NCI-H2107 treated with DMSO at 0.1 percent for 48 hours (cell line): ENCODE measurements around the gene SLC35E1.

Experiments
- DNase-seq: peaks from one replicate; lab custom pipeline; 2025; ENCODE audit not compliant: unreplicated experiment; lab: John Stamatoyannopoulos, UW

SLC35E1 gene

DNA sequence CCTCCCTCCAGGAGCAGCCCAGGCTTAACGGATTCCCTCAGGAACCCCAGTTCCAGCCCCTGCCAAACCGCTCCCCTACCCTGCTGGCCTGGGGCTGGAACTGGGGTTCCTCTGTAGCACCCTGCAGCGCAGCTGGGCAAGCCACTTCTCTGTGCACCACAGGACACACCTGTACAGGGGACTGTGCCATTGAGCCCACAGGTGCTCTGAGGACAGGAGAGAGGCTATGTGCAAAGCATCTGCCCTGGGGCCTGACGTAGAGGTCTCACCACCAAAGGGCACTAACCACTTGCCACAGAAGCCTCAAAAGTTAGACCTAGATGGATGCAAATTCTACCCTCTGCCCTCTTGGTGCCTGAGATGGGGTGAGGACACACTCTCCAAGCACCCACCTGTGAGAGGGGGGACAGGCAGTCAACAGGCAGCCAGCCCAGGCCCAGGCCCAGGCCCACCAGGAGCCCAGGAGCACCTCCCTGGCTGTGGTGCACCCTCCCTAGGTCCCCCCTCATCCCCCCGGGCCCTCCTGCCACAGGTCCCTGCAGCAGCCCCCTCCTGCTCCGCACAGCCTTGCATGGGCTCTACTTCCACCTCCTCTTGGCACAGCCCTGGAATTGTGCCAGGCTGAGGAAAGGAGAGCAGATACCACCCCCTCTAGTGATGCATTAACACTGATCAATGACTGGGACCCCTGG lies 27.6 kb upstream of the SLC35E1 start:
- no peak for DNase-seq

DNA sequence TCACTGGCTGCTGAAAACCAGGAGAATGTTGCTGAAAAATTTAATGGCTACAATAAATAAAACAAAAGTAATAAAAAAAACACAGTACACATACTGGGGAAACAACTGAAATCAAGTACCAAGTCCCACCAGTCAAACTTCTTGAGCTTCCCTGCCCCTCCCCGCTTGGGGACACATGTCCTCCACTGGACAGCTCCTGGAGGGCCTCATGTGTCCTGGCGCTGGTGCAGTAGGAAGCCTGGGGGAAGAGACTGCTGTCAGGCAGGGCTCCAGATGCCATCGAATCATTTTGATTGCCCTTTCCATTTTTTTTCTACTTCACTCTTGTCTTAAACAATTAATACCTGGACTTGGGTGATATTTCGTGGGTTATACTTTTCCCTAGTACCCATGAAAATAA lies 26.6 kb upstream of the SLC35E1 start:
- DNase-seq, result no peak

DNA sequence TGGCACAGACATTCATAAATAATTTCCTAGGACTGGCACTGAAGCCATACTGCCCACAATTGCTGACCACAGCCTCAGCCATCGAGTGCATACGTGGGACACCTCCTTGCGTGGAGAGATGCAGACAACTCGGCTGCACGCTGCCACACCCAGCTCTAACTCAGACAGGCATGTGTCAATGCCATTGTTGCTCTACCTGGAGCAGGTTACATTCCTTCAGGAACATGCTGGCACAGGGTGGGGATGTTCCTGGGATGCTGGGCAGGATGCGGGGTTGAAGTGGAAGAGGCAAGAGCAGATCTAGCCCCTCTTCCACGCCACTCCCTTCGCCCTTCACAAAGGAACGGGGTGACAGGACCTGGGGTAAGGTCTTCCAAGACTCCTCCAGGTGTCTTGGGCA lies 24.2 kb upstream of the SLC35E1 start:
- DNase-seq, result no peak

DNA sequence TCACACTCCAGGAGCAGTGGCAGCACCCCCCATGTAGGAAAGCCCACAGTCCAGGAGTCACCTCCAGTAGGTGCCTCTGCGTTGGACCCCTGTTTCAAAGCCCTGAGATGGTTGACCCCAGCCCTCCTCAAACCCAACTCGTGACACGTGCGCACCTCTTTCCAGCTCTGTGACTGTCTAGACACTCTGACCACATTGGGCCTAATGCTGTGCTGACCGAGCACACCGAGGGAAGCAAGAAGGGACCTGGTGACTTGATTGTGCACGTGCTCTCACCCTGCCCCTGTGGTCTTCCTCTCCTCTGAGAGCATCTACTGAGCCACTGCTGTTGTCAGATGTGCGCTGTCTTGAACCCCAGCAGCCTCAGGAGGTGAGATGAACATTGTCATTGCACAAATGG lies 22.9 kb upstream of the SLC35E1 start:
- no peak for DNase-seq

DNA sequence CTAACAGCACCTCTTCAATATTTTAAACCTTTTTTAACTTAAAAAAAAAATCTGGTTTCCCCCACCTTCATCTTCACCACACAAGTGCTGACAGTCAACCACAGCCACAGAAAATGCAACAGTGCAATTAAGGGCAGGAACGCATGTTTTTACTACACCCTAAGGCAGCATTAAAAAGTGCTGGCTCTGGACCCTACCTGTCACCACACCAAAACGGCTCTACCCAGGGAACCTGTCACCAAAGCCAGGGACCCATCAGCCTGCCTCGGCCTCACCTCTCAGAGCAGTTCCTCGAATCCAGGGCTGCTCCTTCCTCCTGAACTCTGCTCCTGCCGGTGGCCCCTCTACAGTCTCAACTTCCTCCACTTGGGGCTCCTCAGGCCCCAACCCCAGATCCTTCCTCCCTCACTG lies 22.5 kb upstream of the SLC35E1 start:
- DNase-seq, result no peak

DNA sequence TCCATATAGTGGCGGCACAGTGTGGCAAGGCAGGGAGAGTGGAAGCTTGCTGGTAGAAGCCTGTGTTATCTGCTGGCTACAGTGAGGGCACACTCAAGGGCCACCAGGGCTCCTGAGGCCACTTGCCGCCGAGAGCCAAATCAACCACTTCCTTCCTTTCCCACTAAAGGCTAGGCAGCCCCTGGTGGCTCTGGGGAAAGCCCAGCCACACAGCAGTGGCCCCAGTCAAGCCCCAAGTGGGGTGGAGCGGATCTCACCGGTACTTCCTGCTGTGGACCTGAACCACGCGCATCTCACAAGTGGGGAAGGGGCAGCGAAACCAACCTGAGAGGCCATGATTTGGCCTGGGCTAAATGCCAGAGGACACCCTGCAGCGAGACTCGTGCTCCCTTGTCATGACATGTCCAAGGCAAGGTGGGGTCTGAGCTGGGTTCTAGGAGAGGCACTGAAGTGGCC lies 21.9 kb upstream of the SLC35E1 start:
- DNase-seq, result no peak

DNA sequence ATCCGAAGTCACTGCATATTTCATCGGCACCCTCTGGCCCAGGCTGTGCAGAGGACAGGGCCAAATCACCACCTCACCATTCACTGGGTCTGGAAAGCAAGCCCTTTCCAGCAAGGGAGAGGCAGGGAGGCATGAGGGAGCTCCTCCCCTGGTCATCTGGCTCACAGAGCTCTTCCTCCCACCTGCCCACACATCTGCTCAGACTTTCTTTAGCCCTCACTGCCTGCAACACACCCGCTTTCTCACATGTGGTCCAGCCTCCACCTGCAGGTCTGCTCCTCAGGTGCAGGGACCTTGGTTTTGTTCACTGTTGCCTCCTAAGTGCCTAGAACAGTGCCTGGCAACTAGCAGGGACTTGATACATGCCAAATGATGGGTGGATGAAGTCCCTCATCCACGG lies 21.0 kb upstream of the SLC35E1 start:
- no peak for DNase-seq

DNA sequence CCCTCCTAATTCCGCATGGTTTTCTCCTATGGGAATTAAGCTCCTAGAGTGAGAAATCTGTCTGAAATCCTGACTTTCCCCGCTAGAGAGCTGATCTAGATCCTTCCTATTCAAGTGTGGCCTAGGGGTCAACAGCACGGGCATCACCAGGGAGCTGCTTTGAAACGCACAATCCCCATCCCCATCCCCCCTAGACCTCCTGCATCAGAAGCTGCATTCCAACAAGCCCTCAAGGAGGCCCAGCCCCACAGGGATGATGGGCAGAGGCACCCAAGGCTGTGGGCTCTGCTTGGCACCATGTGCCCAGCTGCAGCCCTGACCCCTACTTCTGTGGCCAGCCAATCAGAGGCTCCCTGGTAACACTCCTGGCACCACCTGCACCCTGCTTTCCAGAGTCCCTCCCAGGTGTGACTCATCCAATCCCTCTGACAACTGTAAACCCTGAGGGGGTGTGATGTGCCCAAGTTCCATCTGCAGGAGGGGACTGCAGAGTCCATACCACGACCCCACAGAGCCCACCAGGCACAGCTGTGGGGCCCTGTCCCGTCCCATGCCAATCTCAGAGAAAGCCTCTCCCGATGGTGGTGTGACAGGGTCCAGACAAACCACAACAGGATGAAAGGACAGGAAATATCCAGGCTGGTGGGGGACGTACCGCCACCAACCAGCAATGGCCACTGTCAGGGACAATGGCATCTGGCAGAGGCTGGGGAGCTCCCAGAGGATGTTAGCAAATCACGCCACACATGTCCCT lies 19.8 kb upstream of the SLC35E1 start:
- DNase-seq, result no peak

DNA sequence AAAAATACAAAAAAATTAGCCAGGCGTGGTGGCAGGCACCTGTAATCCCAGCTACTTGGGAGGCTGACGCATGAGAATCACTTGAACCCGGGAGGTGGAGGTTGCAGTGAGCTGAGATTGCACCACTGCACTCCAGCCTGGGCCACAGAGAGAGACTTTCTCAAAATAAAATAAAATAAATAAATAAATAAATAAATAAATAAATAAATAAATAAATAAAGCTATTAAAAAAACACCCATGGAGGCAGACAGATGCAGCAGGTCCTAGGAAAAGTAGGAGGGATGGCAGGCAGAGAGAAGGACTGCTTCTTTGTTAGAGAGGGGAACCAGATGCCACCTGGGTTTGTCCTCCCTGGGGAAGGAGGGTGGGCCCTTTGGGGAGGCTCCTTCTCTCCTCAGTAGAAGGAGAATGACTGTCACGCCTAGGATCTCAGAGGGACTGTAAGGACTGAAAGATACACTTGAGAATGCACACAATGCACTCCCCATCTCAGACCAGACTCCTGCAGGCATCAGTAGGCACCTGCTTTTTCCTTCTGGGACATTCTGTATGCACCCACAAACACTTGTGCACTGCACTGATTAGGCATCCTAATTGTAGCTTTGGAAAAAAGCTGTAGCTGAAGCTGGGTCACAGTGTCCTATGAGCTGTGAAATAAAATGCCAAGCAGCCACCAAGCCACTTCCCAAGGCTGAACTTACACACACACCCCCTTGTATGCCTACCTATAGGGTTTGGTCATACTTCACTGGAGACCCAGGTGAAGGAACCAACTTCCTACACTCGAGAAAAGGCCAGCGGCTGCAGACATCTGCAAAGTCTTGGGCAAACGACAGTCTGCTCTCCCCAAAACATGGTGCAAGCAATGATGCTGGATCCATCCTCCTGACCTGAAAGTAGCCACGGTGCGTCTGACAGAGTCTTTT lies 18.9 kb upstream of the SLC35E1 start:
- no peak for DNase-seq

DNA sequence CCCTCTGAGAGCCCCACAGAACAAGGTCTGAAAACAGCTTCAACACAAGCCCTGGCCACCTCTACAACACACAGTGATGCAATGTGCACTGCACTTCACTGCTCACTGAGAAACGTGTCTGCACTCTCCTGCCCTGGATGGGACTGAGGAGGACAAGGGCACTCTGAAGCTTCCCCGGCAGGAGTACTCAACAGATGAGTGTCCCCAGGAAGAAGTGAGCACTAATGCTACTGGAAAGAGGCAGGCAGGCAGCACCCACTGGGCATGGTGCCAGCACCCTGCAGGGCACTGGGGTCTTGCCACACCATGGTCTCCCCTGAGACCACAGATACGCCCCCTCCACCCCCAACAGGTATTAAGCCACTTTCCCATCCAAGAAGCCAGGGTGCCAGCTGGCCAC lies 17.7 kb upstream of the SLC35E1 start:
- DNase-seq, result peak; percentile 73

DNA sequence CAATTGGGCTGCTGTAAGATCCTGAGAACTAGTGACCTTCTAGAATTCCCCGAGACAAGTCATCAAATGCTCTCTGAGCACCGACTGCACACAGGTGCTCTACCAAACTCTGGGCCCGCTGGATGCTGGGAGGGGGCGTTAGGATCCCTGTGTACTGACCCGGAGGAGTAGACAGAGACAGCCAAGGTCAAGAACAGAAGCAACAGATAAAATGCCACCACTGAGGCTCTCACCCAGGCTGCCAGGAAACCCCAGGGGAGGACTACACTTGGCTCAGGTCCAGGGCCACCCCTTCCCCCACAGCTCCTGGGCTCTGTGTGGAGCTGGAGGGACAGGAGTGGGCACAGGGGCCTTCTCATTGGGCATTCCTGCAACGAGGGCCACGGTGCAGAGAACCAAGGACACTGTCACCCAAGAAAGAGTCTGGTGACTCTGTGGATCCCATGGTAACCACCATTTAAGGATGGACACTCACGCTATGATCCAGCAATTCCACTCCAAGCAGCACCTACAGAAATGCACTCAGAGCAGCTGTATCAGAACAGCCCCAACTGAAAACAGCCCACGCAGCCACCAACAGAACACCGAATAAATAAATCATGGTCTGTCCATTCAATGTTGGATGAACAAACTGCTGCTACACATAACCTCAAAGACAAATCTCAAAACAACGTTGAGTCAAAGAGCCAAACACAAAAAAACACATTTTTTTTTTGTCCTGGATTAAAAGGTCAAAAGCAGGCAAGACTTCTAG lies 16.8 kb upstream of the SLC35E1 start:
- DNase-seq, result no peak

DNA sequence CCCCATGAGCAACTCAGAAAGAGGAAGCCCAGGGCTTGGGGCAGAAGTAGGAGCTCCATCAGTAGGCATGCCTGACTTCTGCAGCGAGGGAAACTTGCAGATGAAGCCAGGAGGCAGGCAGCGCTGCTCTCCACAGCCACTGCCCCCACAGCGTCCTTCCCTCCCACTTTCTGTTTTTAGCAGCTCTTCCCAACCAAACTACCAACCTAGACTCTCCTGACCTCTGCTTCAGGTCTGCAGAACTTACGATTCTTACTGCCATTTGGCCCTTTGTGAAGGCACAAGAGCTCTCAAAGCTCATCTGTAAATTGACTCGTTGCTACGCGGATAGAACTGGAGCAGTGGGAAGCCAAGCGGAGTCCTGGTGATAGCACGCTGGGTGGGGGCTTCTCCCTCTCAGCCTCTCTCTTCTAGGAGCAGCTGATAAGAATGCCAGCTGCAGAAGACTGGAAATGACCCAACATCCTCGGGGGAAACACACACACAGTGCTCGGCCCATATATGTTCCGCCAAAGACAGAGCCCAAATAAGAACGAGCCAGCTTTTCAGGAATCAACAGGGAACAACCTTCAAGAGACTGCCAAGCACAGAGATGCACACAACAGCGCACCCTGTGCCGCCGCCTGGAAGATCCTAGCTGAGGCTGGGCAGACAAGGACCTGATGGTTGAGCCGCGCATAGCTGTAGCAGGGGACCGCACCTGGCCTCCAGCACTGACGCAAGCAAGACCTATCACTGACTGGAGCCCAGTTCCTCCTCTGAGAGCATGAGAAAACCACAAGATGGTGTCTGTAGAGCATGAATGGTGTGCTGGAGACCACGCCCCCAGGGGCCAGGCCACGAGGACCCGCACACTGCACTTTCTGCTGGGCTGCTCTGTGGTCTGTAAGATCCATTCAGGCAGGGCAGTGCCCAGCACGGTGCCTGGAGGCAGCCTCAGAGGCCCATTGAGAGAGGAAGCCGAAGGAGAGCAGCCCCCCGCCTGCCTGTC lies 15.9 kb upstream of the SLC35E1 start:
- DNase-seq, result peak; percentile 84

DNA sequence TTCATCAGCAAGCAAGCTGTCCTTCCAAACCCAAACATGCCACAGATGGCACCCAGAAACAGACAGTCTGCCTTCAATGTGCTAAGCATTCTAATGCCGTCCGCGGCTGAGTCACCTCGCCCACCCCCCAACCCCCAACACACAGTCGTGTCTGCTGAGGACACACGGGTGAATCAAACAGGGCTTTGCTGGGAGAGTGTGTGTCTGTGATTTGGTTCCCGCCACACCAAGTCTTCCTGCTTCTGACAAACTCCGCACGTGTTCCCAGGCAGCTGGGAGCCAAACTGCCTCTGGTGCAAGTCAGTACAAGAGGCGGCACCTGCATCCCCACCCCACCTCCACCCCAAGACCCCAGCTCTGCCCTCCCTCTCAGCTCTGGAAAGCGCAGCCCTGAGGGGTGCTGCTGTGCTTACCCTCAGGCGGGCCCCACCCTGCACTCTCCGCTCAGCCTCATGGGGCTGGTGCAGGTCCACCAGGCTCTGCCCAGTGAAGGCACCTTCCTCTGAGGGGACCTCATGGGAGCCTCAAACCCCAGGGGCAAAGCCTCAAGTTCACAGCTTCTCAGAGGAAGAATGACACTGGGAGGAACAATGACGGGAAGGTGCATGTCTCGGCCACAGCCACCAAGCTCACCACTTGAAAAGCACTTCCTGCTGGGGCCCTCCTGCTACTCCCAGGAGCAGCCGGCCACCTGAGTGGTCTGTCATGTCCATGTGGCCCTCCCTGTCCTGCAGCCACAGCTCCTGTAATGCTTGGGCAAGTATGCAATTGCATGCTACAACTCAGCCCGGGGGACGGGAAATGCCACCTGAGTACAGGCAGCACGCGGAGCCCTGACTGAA lies 15.0 kb upstream of the SLC35E1 start:
- DNase-seq, result no peak

DNA sequence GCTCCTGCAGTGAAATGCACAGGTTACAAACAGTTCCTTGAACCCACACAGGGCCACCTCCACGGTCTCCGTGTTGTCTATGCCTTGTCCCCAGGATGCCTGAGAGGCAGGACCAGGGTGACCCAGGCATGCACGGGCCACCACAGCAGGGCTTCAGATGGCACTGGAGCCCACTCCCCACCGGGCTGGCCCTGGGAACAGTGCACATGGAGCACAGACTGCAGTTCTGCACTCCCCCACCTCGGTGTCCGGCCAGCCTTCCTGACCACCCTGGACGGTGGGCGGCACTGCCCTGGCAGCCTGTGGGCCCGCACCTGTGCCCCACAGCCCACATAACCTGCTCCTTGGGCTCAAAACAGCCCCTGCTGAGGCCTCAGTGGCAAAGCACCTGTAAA lies 14.3 kb upstream of the SLC35E1 start:
- no peak for DNase-seq

DNA sequence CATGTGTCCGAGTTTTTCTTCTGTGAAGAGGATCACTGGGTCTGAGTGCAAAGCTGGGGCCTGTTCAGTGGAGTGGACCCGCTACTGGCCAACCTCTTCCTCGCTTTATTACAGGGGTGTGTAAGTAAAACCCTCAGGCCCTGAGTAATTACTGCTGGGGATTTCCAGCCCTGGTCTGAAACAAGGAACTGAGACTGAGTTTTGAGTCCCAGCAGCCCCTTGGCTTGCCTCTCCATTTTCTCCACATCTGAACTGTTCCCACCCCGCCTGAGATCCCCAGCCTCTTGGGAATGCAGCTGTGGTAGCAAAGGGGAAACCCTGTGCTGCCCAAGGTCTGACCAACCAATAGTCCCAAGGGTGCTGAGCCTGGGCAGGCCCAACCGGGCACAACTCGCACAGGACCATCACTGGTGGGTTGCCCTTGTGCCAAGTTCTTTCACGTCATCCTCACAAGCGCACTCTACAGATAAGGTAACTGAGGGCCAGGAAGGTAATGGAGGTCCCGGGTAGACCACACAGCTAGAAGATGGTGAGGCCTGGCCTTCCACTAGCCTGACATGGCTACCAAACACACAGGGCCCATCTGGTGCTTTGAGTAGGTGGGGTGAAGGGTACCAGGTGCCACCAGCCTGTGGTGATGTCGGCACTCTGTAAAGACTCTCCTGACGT lies 13.7 kb upstream of the SLC35E1 start:
- no peak for DNase-seq

DNA sequence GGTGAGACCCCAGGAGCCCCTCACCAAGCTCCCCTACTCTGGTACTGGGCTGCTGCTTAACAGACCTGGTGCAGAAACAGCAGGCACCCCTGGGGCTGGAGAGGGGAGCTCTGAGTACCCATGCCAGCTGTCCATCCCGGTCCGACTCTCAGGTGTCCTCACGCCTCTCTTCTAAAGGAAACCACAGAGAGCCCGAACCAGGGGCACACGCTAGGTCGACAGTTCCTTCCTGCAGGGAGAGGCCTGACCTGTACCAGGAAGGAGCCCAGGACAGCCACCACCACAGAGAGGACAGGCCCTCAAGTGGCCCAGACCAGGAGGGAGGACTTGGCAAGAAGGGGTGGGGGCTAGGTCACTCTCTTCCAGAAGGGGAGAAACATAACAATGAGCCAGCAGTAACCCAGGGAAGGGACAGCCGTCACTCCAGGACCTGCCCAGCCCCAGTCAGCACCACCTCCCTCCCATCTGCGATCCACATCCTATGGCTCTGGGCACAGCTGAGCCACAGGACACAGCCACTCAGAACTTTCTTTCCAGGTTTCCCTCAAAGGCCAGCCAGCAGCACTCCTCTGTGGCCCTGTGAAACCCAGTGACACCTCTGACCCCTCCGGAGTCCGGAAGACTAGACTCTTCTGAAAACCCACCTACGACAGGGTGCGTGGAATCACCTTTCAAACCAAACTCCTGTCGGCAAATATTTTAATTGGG lies 13.0 kb upstream of the SLC35E1 start:
- DNase-seq, result no peak

DNA sequence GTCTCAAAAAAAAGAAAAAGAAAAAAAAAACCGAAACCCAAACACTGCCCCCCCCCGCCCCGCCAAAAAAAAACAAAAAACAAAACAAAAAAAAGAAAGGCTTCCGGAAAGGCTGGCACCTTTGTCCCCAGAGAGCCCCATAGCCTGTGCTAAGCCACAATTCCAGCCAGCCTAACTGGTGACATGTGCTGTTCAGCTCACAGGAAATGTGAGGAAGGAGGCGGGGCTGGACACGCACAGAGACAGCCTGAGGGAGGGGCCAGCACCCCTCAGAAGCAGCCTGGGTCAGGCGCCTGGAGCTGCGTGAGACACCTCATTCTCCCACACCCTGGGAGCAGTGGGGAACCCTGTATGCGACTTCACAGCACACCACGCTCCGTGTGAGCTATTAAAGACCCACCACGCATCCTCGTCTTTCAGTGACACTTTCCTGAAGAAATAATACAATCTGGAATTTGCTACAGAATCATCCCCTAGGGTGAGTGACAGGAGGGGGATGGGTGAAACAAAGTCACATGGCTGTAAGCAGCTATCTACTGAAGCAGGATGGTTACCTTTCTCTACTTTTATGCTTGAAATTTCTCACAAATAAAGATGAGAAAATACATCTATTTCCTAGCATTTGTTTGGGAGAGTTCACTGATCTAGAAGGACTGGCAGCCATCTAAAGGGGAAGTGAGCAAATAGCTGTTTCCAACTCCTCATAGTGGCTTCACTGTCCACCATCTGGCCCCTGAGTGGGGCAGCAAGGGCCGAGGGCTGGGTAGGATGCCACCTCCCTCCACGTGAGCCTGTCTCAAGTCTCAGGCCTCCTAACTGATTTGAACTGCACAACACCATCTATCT lies 12.3 kb upstream of the SLC35E1 start:
- DNase-seq, result peak; percentile 62
